Stimulated activated CD8-positive, alpha-beta memory T cell treated with anti-CD3 and anti-CD28 coated beads, Interleukin-7, amount 100 ng/mL, for 4 hours (primary cell): ENCODE data around the gene RUVBL2.

Experiments used
- DNase-seq, 2 donors: peaks; one replicate each; pipeline ENCODE4 v3.0.0-alpha.2; 2020; ENCODE audit warnings: low read depth in 2 of 2

RUVBL2 gene

GRCh38 chr19:48993175-48994034, at the start of gene RUVBL2, which contains the start of gene GYS1:
Gene RUVBL2, plus strand, starts transcription at chr19:48993887. Its CDS starts 25 bp downstream, at chr19:48993912.
Gene GYS1, minus strand, starts transcription at chr19:48993309. Its CDS starts 197 bp downstream, at chr19:48993112.
- peak; percentile 98 to 99 for DNase-seq

GRCh38 chr19:48945415-48945814, 48.3 kb upstream of the RUVBL2 start:
- no peak for DNase-seq

- DNase-seq: no peak
These were observed 47.9 kb upstream of the RUVBL2 start for GRCh38 chr19:48945817-48946216.

- DNase-seq: no peak
These were observed 47.0 kb upstream of the RUVBL2 start for GRCh38 chr19:48946463-48947257.

- DNase-seq: no peak
These were observed 46.5 kb upstream of the RUVBL2 start for GRCh38 chr19:48947258-48947542.

- no peak for DNase-seq
These were observed 43.5 kb upstream of the RUVBL2 start for GRCh38 chr19:48950159-48950558.

- DNase-seq: no peak
These were observed 42.7 kb upstream of the RUVBL2 start for GRCh38 chr19:48950830-48951519.

GRCh38 chr19:48953141-48953540, 40.5 kb upstream of the RUVBL2 start:
- no peak for DNase-seq

GRCh38 chr19:48953990-48954594, 39.6 kb upstream of the RUVBL2 start:
- DNase-seq: no peak

GRCh38 chr19:48954595-48955307, 38.9 kb upstream of the RUVBL2 start, which contains the start of gene BAX:
Gene BAX, plus strand, starts transcription at chr19:48954875. Its CDS starts 54 bp downstream, at chr19:48954929.
- peak; percentile 73 to 85 for DNase-seq

GRCh38 chr19:48955308-48955958, 38.3 kb upstream of the RUVBL2 start:
- DNase-seq: no peak

- no peak for DNase-seq
These were observed 35.7 kb upstream of the RUVBL2 start for GRCh38 chr19:48958006-48958405.

GRCh38 chr19:48959341-48960239, 34.1 kb upstream of the RUVBL2 start:
- no peak for DNase-seq

- no peak for DNase-seq
These were observed 32.5 kb upstream of the RUVBL2 start for GRCh38 chr19:48961051-48961649.

GRCh38 chr19:48961673-48962028, 32.0 kb upstream of the RUVBL2 start:
- DNase-seq: no peak

- peak in 1 of 2 donors; percentile 33 for DNase-seq
These were observed 31.4 kb upstream of the RUVBL2 start for GRCh38 chr19:48962029-48962848.

GRCh38 chr19:48962849-48963165, 30.9 kb upstream of the RUVBL2 start:
- DNase-seq: no peak
